ENCODE measurements around the gene RHAG.

DNA sequence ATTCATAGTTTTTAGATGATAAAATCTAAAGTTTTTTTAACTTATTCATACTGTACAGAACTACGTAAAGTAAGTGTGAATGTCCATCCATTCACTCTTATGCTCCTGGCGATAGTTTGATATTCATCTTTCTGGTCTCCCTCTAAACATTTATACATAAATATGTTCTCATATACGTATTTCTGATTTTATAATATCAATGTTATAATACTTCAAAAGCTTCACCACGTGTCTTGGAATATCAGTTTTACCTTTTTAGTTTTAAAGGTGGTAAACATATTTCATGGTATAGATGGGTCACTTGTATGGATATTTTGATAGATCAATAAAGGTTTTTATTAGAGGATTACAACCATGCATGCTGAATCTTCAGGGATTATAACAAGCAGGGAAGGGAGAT lies 10.3 kb upstream of the RHAG start:
- TF ChIP-seq, protein P1, sequence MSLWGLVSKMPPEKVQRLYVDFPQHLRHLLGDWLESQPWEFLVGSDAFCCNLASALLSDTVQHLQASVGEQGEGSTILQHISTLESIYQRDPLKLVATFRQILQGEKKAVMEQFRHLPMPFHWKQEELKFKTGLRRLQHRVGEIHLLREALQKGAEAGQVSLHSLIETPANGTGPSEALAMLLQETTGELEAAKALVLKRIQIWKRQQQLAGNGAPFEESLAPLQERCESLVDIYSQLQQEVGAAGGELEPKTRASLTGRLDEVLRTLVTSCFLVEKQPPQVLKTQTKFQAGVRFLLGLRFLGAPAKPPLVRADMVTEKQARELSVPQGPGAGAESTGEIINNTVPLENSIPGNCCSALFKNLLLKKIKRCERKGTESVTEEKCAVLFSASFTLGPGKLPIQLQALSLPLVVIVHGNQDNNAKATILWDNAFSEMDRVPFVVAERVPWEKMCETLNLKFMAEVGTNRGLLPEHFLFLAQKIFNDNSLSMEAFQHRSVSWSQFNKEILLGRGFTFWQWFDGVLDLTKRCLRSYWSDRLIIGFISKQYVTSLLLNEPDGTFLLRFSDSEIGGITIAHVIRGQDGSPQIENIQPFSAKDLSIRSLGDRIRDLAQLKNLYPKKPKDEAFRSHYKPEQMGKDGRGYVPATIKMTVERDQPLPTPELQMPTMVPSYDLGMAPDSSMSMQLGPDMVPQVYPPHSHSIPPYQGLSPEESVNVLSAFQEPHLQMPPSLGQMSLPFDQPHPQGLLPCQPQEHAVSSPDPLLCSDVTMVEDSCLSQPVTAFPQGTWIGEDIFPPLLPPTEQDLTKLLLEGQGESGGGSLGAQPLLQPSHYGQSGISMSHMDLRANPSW (CRISPR knock-in tag; conservative IDR thresholded peaks at IDR 0.05; ENCODE audit: low read depth): no peak
- no peak for TF ChIP-seq NR3C1 (CRISPR knock-in tag; conservative IDR thresholded peaks at IDR 0.05; ENCODE audit: low read depth)
- TF ChIP-seq, protein P2, sequence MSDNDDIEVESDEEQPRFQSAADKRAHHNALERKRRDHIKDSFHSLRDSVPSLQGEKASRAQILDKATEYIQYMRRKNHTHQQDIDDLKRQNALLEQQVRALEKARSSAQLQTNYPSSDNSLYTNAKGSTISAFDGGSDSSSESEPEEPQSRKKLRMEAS (CRISPR knock-in tag; IDR thresholded peaks at IDR 0.05): no peak
- TF ChIP-seq, protein P3, sequence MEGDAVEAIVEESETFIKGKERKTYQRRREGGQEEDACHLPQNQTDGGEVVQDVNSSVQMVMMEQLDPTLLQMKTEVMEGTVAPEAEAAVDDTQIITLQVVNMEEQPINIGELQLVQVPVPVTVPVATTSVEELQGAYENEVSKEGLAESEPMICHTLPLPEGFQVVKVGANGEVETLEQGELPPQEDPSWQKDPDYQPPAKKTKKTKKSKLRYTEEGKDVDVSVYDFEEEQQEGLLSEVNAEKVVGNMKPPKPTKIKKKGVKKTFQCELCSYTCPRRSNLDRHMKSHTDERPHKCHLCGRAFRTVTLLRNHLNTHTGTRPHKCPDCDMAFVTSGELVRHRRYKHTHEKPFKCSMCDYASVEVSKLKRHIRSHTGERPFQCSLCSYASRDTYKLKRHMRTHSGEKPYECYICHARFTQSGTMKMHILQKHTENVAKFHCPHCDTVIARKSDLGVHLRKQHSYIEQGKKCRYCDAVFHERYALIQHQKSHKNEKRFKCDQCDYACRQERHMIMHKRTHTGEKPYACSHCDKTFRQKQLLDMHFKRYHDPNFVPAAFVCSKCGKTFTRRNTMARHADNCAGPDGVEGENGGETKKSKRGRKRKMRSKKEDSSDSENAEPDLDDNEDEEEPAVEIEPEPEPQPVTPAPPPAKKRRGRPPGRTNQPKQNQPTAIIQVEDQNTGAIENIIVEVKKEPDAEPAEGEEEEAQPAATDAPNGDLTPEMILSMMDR (IDR thresholded peaks at IDR 0.05): no peak
- no peak for TF ChIP-seq NR2C2 (CRISPR knock-in tag; IDR thresholded peaks at IDR 0.05)
- TF ChIP-seq NFE2L1 (CRISPR knock-in tag; IDR thresholded peaks at IDR 0.05): no peak
- TF ChIP-seq TEAD4 (CRISPR knock-in tag; IDR thresholded peaks at IDR 0.05): no peak
- TF ChIP-seq JUN (CRISPR knock-in tag; IDR thresholded peaks at IDR 0.05): no peak
- no peak for TF ChIP-seq ZNF263 (CRISPR knock-in tag; IDR thresholded peaks at IDR 0.05; ENCODE audit: low read depth)
- TF ChIP-seq, protein P4, sequence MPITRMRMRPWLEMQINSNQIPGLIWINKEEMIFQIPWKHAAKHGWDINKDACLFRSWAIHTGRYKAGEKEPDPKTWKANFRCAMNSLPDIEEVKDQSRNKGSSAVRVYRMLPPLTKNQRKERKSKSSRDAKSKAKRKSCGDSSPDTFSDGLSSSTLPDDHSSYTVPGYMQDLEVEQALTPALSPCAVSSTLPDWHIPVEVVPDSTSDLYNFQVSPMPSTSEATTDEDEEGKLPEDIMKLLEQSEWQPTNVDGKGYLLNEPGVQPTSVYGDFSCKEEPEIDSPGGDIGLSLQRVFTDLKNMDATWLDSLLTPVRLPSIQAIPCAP (CRISPR knock-in tag; IDR thresholded peaks at IDR 0.05): no peak
- TF ChIP-seq GABPB1 (CRISPR knock-in tag; IDR thresholded peaks at IDR 0.05): no peak
- TF ChIP-seq, protein P5, sequence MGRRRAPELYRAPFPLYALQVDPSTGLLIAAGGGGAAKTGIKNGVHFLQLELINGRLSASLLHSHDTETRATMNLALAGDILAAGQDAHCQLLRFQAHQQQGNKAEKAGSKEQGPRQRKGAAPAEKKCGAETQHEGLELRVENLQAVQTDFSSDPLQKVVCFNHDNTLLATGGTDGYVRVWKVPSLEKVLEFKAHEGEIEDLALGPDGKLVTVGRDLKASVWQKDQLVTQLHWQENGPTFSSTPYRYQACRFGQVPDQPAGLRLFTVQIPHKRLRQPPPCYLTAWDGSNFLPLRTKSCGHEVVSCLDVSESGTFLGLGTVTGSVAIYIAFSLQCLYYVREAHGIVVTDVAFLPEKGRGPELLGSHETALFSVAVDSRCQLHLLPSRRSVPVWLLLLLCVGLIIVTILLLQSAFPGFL (CRISPR knock-in tag; IDR thresholded peaks at IDR 0.05; ENCODE audit: borderline replicate concordance): no peak
- TF ChIP-seq CREB1 (CRISPR knock-in tag; IDR thresholded peaks at IDR 0.05): no peak

Data from WTC11 (cell line).